HepG2 (cell line): ENCODE data around the gene YBX2. TPM values are rescaled to one million over a fixed set of nuclear protein-coding genes. Genes with fewer than 3 reads are reported as not detected.

Experiments used
- CSRNP2 ChIP-seq: sonication (generic); formaldehyde crosslinking; conservative IDR thresholded peaks from 2 replicates; pipeline ENCODE4 v1.8.0; 2022; ENCODE audit warnings: low read depth, missing genetic modification reagents
- DBP ChIP-seq: sonication (generic); formaldehyde crosslinking; IDR thresholded peaks from 2 replicates; pipeline ENCODE4 v1.4.0; 2020; ENCODE audit warnings: missing genetic modification reagents; ENCODE audit errors: not compliant biosample characterization
- E2F5 ChIP-seq: sonication (generic); formaldehyde crosslinking; conservative IDR thresholded peaks from 2 replicates; pipeline ENCODE4 v1.4.0; 2020; ENCODE audit warnings: missing genetic modification reagents
- ELF3 ChIP-seq: IDR thresholded peaks from 2 replicates; pipeline ENCODE4 v1.6.1; 2016; ENCODE audit warnings: missing genetic modification reagents, missing compliant biosample characterization
- GRHL1 ChIP-seq: sonication (generic); formaldehyde crosslinking; conservative IDR thresholded peaks from 2 replicates; pipeline ENCODE4 v1.8.0; 2022; ENCODE audit warnings: missing genetic modification reagents
- HDAC1 ChIP-seq: sonication (generic); formaldehyde crosslinking; IDR thresholded peaks from 2 replicates; pipeline ENCODE4 v1.5.1; 2020; ENCODE audit warnings: mild to moderate bottlenecking, missing genetic modification reagents
- KLF15 ChIP-seq: sonication (generic); formaldehyde crosslinking; IDR thresholded peaks from 2 replicates; pipeline ENCODE4 v1.8.1; 2023; ENCODE audit warnings: borderline replicate concordance, mild to moderate bottlenecking, inconsistent platforms, missing genetic modification reagents, mixed read lengths
- KLF9 ChIP-seq: IDR thresholded peaks from 2 replicates; pipeline ENCODE4 v1.6.1; 2016; ENCODE audit warnings: low read depth
- MAX ChIP-seq: IDR thresholded peaks from 2 replicates; pipeline ENCODE4 v1.6.1; 2012; ENCODE audit warnings: inconsistent platforms
- SMARCC2 ChIP-seq: fragments of 450-650 bp; IDR thresholded peaks from 2 replicates; pipeline ENCODE4 v1.6.1; 2017; ENCODE audit warnings: antibody characterized with exemption, mild to moderate bottlenecking
- TAF1 ChIP-seq: sonication (generic); formaldehyde crosslinking; IDR thresholded peaks from 2 replicates; pipeline ENCODE4 v1.4.0; 2020; ENCODE audit warnings: missing genetic modification reagents
- ZMYM2 ChIP-seq: sonication (generic); formaldehyde crosslinking; IDR thresholded peaks from 2 replicates; pipeline ENCODE4 v1.8.0; 2022; ENCODE audit warnings: mild to moderate bottlenecking, missing genetic modification reagents
- ZMYM4 ChIP-seq: sonication (generic); formaldehyde crosslinking; IDR thresholded peaks from 2 replicates; pipeline ENCODE4 v1.8.1; 2023; ENCODE audit warnings: mild to moderate bottlenecking, missing genetic modification reagents
- ZNF180 ChIP-seq: sonication (generic); formaldehyde crosslinking; IDR thresholded peaks from 2 replicates; pipeline ENCODE4 v1.4.0; 2020; ENCODE audit warnings: low read depth, missing genetic modification reagents, borderline replicate concordance
- ZNF224 ChIP-seq: sonication (generic); formaldehyde crosslinking; IDR thresholded peaks from 2 replicates; pipeline ENCODE4 v1.5.0; 2020; ENCODE audit warnings: mild to moderate bottlenecking, missing genetic modification reagents
- ZNF225 ChIP-seq: sonication (generic); formaldehyde crosslinking; IDR thresholded peaks from 2 replicates; pipeline ENCODE4 v1.4.0; 2020; ENCODE audit warnings: mild to moderate bottlenecking, missing genetic modification reagents
- ZNF275 ChIP-seq: sonication (generic); formaldehyde crosslinking; IDR thresholded peaks from 2 replicates; pipeline ENCODE4 v1.8.0; 2022; ENCODE audit warnings: missing genetic modification reagents, mild to moderate bottlenecking, inconsistent platforms, borderline replicate concordance
- ZNF335 ChIP-seq: sonication (generic); formaldehyde crosslinking; IDR thresholded peaks from 2 replicates; pipeline ENCODE4 v1.4.0; 2020; ENCODE audit warnings: missing genetic modification reagents
- ZNF710 ChIP-seq: sonication (generic); formaldehyde crosslinking; IDR thresholded peaks from 2 replicates; pipeline ENCODE4 v1.5.0; 2020; ENCODE audit warnings: mild to moderate bottlenecking, missing genetic modification reagents, borderline replicate concordance
- ZNF746 ChIP-seq: sonication (generic); formaldehyde crosslinking; IDR thresholded peaks from 2 replicates; pipeline ENCODE4 v1.8.0; 2022; ENCODE audit warnings: mild to moderate bottlenecking, missing genetic modification reagents
- ZNF772 ChIP-seq: sonication (generic); formaldehyde crosslinking; IDR thresholded peaks from 2 replicates; pipeline ENCODE4 v1.5.0; 2020; ENCODE audit warnings: mild to moderate bottlenecking, missing genetic modification reagents
- polyA plus RNA-seq, 8 experiments: library from polyadenylated mRNA; depleted of rRNA in 3 of 8; stranded (reverse) in 7 of 8; unstranded in 1 of 8; fragments of >200 nt; fragmentation: Illumina TruSeq in 4 of 8; extraction: Trizol in 4 of 8; gene quantifications; 2 replicates each; pipeline versions ENCODE4 v1.2.1 to v1.2.3, GENCODE V29; 2011 to 2016; ENCODE audit warnings: low read depth in 4 of 8, missing spikeins in 1 of 8, mixed read lengths in 1 of 8; ENCODE audit not compliant: insufficient read depth in 1 of 8
- total RNA-seq, 5 experiments: library from RNA; depleted of rRNA; stranded (reverse); fragments of >200 nt; fragmentation: Illumina TruSeq; extraction: Trizol; gene quantifications; 2 replicates each; pipeline ENCODE4 v1.2.3, GENCODE V29; 2016; ENCODE audit warnings: low read depth in 1 of 5

The YBX2 gene
- total and polyA plus RNA-seq, 2 of the 13 experiments (the other 11 are each of a cell fraction or from before 2014, with no cell fraction given) = 0.12 to 0.22 TPM

- no peak for TF ChIP-seq ZNF772
- TF ChIP-seq TAF1 (CRISPR knock-in tag) = no peak
- 0 out of 2 replicates have a peak, but pooled peaks have one; percentile 58 for TF ChIP-seq MAX
- TF ChIP-seq ZMYM2 = no peak
- TF ChIP-seq ZNF275 = no peak
- TF ChIP-seq ZNF746 (CRISPR knock-in tag) = no peak
- TF ChIP-seq ZNF180 (CRISPR knock-in tag) = no peak
- 0 out of 2 replicates have a peak, but pooled peaks have one; percentile 48 for TF ChIP-seq KLF9 (CRISPR knock-in tag)
- peak; percentile 59; the same call in 1 of the 2 replicates for TF ChIP-seq HDAC1 (CRISPR knock-in tag)
- 0 out of 2 replicates have a peak, but pooled peaks have one; percentile 44 for TF ChIP-seq ZMYM4
- no peak for TF ChIP-seq ZNF335
- TF ChIP-seq ZNF710 (CRISPR knock-in tag) = peak; percentile 32; the same call in 1 of the 2 replicates
- no peak for TF ChIP-seq ZNF224 (CRISPR knock-in tag)
- no peak for TF ChIP-seq CSRNP2 (CRISPR knock-in tag)
- TF ChIP-seq SMARCC2 = no peak
- no peak for TF ChIP-seq DBP
- TF ChIP-seq GRHL1 = no peak
- no peak for TF ChIP-seq E2F5 (CRISPR knock-in tag)
- TF ChIP-seq ZNF225 = no peak
- TF ChIP-seq KLF15 = no peak
- TF ChIP-seq ELF3 (CRISPR knock-in tag) = 0 out of 2 replicates have a peak, but pooled peaks have one; percentile 8
These were observed 35.5 kb downstream of the YBX2 start (continued) for GRCh38 chr17:7258731-7259554.
